Fibroblast of lung (primary cell): ENCODE data around the gene PLAAT3. TPM values are rescaled to one million over a fixed set of nuclear protein-coding genes. Genes with fewer than 3 reads are reported as not detected.
A peak's percentile ranks its signal among the peaks of the same experiment; 100 is the strongest.

Source experiments
- DNase-seq, 2 donors: peaks; one replicate each; pipeline versions ENCODE4 v3.0.0 to v3.0.0-alpha.2; 2010; ENCODE audit warnings: low read depth in 2 of 2
- H2AFZ ChIP-seq: 2 replicates; pipeline ENCODE4 v1.5.1; 2012; ENCODE audit warnings: low read length, control low read depth, inconsistent platforms
- H3K27ac ChIP-seq: 2 replicates; pipeline ENCODE4 v1.5.1; 2011; ENCODE audit warnings: low read length, control low read depth; ENCODE audit not compliant: insufficient read depth
- H3K27me3 ChIP-seq: 2 replicates; pipeline ENCODE4 v1.5.1; 2011; ENCODE audit warnings: mild to moderate bottlenecking, low read length; ENCODE audit not compliant: control insufficient read depth, insufficient read depth
- H3K36me3 ChIP-seq: 2 replicates; pipeline ENCODE4 v1.5.1; 2011; ENCODE audit warnings: low read length; ENCODE audit not compliant: control insufficient read depth, insufficient read depth
- H3K4me1 ChIP-seq: 2 replicates; pipeline ENCODE4 v1.5.1; 2011; ENCODE audit warnings: low read length; ENCODE audit not compliant: control insufficient read depth, insufficient read depth; ENCODE audit errors: extremely low read depth
- H3K4me2 ChIP-seq: 2 replicates; pipeline ENCODE4 v1.5.1; 2011; ENCODE audit warnings: low read length, control low read depth; ENCODE audit not compliant: insufficient read depth; ENCODE audit errors: extremely low read depth
- H3K4me3 ChIP-seq, 4 experiments: fragments of 200-600 bp in 1 of 4; sonication (generic) in 1 of 4; replicated peaks in 1 of 4; 2 replicates each; pipeline ENCODE4 v1.5.1; 2011 to 2016; ENCODE audit warnings: low read length in 4 of 4, low read depth in 3 of 4, mild to moderate bottlenecking in 3 of 4, control low read depth in 2 of 4, inconsistent platforms in 1 of 4, mixed read lengths in 1 of 4; ENCODE audit not compliant: insufficient read depth in 1 of 4; ENCODE audit errors: control extremely low read depth in 1 of 4
- H3K79me2 ChIP-seq: 2 replicates; pipeline ENCODE4 v1.5.1; 2012; ENCODE audit warnings: mild to moderate bottlenecking, low read length, inconsistent platforms; ENCODE audit not compliant: control insufficient read depth, insufficient read depth
- H3K9ac ChIP-seq: 2 replicates; pipeline ENCODE4 v1.5.1; 2011; ENCODE audit warnings: mild to moderate bottlenecking, low read length, control low read depth; ENCODE audit not compliant: insufficient read depth
- H3K9me3 ChIP-seq: 2 replicates; pipeline ENCODE4 v1.5.1; 2012; ENCODE audit warnings: low read depth, low read length; ENCODE audit not compliant: control insufficient read depth, insufficient read depth
- H4K20me1 ChIP-seq: 2 replicates; pipeline ENCODE4 v1.5.1; 2011; ENCODE audit warnings: low read length; ENCODE audit not compliant: control insufficient read depth, insufficient read depth; ENCODE audit errors: extremely low read depth
- CTCF ChIP-seq, 2 donors: IDR thresholded peaks in 1 of 2; conservative IDR thresholded peaks in 1 of 2; 1 replicate in 1 of 2; 2 replicates in 1 of 2; pipeline ENCODE4 v1.5.1; 2011 to 2012; ENCODE audit warnings: low read length in 2 of 2, control low read depth in 1 of 2, inconsistent platforms in 1 of 2, low read depth in 1 of 2, mild to moderate bottlenecking in 1 of 2
- EZH2 ChIP-seq: IDR thresholded peaks from 2 replicates; pipeline ENCODE4 v1.5.1; 2012; ENCODE audit warnings: low read length, control low read depth, mild to moderate bottlenecking; ENCODE audit errors: missing control alignments
- polyA plus RNA-seq, 2 donors: library from polyadenylated mRNA; depleted of rRNA in 1 of 2; stranded (reverse) in 1 of 2; unstranded in 1 of 2; fragments of >200 nt; gene quantifications; 2 replicates each; pipeline ENCODE4 v1.2.1, GENCODE V29; 2011 to 2012; ENCODE audit warnings: missing spikeins in 1 of 2
- total RNA-seq: library from RNA; depleted of rRNA; stranded (reverse); fragments of >200 nt; gene quantifications from 2 replicates; pipeline ENCODE4 v1.2.1, GENCODE V29; 2014

The PLAAT3 gene
- total and polyA plus RNA-seq, 2 donors (not counting 1 experiment from before 2014, with no cell fraction given), result 11.4 to 45.4 TPM

- no peak overlapping the region for H2AFZ ChIP-seq
These were observed 79.3 kb downstream of the PLAAT3 start for GRCh38 chr11:63534895-63535461.

GRCh38 chr11:63534076-63534475 lies 80.2 kb downstream of the PLAAT3 start:
- H3K4me3 ChIP-seq, result no peak overlapping the region
- DNase-seq, result no peak
- no peaks in the 10 kb centered on the region for H3K9me3 ChIP-seq
- no peaks in the 10 kb centered on the region for H3K27me3 ChIP-seq
- H3K4me2 ChIP-seq, result no peak overlapping the region
- H2AFZ ChIP-seq, result no peak overlapping the region
- peaks cover 14% of the 10 kb centered on the region for H3K4me1 ChIP-seq
- TF ChIP-seq EZH2 (no peak), CTCF (conservative IDR thresholded peaks at IDR 0.05 in 1 of 2, IDR thresholded peaks at IDR 0.05 in 1 of 2; ENCODE audit: low read depth in 1 of 2, low read length in 2 of 2) (no peak)
- no peak overlapping the region for H3K27ac ChIP-seq
- no peak overlapping the region for H3K9ac ChIP-seq
- H3K36me3 ChIP-seq, result no peaks in the 10 kb centered on the region
- H4K20me1 ChIP-seq, result no peaks in the 10 kb centered on the region
- no peaks in the 10 kb centered on the region for H3K79me2 ChIP-seq

More at GRCh38 chr11:63534895-63535461, 79.3 kb downstream of the PLAAT3 start:
- H3K9me3 ChIP-seq, result no peaks in the 10 kb centered on the region
- H3K4me1 ChIP-seq, result peaks cover 14% of the 10 kb centered on the region
- no peak overlapping the region for H3K9ac ChIP-seq
- no peak overlapping the region for H3K4me3 ChIP-seq
- no peak for DNase-seq
- no peaks in the 10 kb centered on the region for H3K79me2 ChIP-seq
- no peaks in the 10 kb centered on the region for H3K27me3 ChIP-seq
- no peaks in the 10 kb centered on the region for H4K20me1 ChIP-seq
- no peaks in the 10 kb centered on the region for H3K36me3 ChIP-seq
- TF ChIP-seq EZH2, result no peak
- TF ChIP-seq CTCF (conservative IDR thresholded peaks at IDR 0.05 in 1 of 2, IDR thresholded peaks at IDR 0.05 in 1 of 2; ENCODE audit: low read depth in 1 of 2, low read length in 2 of 2), result no peak
- H3K4me2 ChIP-seq, result no peak overlapping the region
- no peak overlapping the region for H3K27ac ChIP-seq

- Histone ChIP-seq H3K27me3 (no peaks in the 10 kb centered on the region), H3K9me3 (no peaks in the 10 kb centered on the region), H2AFZ (no peak overlapping the region), H3K4me3 (no peak overlapping the region), H3K4me1 (peaks cover 14% of the 10 kb centered on the region), H3K4me2 (no peak overlapping the region), H3K79me2 (no peaks in the 10 kb centered on the region), H3K27ac (no peak overlapping the region), H3K9ac (no peak overlapping the region), H3K36me3 (no peaks in the 10 kb centered on the region), H4K20me1 (no peaks in the 10 kb centered on the region)
- TF ChIP-seq CTCF (conservative IDR thresholded peaks at IDR 0.05 in 1 of 2, IDR thresholded peaks at IDR 0.05 in 1 of 2; ENCODE audit: low read depth in 1 of 2, low read length in 2 of 2) (no peak), EZH2 (no peak)
- DNase-seq, result peak in 1 of 2 donors; percentile 60
These were observed 81.3 kb downstream of the PLAAT3 start for GRCh38 chr11:63532799-63533475.
